MM.1S (cell line): ENCODE results near the gene ELL.

Experiments used
- DNase-seq: peaks from one replicate; pipeline ENCODE4 v3.0.0-alpha.2; 2015
- H2AFZ ChIP-seq: fragments of 300-600 bp; sonication (generic); 2 replicates; pipeline ENCODE4 v1.6.0; 2016; ENCODE audit warnings: antibody characterized with exemption, low read length
- H3F3A ChIP-seq: fragments of 300-600 bp; sonication (generic); 2 replicates; pipeline ENCODE4 v1.6.1; 2016; ENCODE audit warnings: mild to moderate bottlenecking, antibody characterized with exemption, low read length, moderate library complexity, mixed read lengths; ENCODE audit not compliant: insufficient read depth
- H3K27ac ChIP-seq: fragments of 300-600 bp; sonication (generic); 2 replicates; pipeline ENCODE4 v1.5.1; 2016; ENCODE audit warnings: mild to moderate bottlenecking, low read length
- H3K27me3 ChIP-seq: fragments of 300-600 bp; sonication (generic); replicated peaks from 2 replicates; pipeline ENCODE4 v1.6.0; 2016; ENCODE audit warnings: low read length; ENCODE audit not compliant: insufficient read depth
- H3K36me3 ChIP-seq: fragments of 300-600 bp; sonication (generic); replicated peaks from 2 replicates; pipeline ENCODE4 v1.6.1; 2016; ENCODE audit warnings: mild to moderate bottlenecking, low read length, mixed read lengths; ENCODE audit not compliant: insufficient read depth
- H3K4me1 ChIP-seq: fragments of 300-600 bp; sonication (generic); 2 replicates; pipeline ENCODE4 v1.6.1; 2016; ENCODE audit warnings: low read length, mixed read lengths
- H3K4me2 ChIP-seq: fragments of 300-600 bp; sonication (generic); 2 replicates; pipeline ENCODE4 v1.6.0; 2016; ENCODE audit warnings: low read depth, low read length
- H3K4me3 ChIP-seq: fragments of 300-600 bp; sonication (generic); 2 replicates; pipeline ENCODE4 v1.5.1; 2016; ENCODE audit warnings: low read length, mixed read lengths
- H3K79me2 ChIP-seq: fragments of 300-600 bp; sonication (generic); 2 replicates; pipeline ENCODE4 v1.6.1; 2016; ENCODE audit warnings: mixed run types, low read length, mixed read lengths
- H3K9ac ChIP-seq: fragments of 300-600 bp; sonication (generic); 2 replicates; pipeline ENCODE4 v1.6.1; 2016; ENCODE audit warnings: low read length, mixed read lengths
- H3K9me2 ChIP-seq: fragments of 300-600 bp; sonication (generic); replicated peaks from 2 replicates; pipeline ENCODE4 v1.6.1; 2016; ENCODE audit warnings: mild to moderate bottlenecking, low read length, mixed read lengths; ENCODE audit not compliant: insufficient read depth
- H3K9me3 ChIP-seq: fragments of 300-600 bp; sonication (generic); replicated peaks from 2 replicates; pipeline ENCODE4 v1.6.1; 2016; ENCODE audit warnings: mild to moderate bottlenecking, low read length, mixed read lengths; ENCODE audit not compliant: insufficient read depth
- H4K20me1 ChIP-seq: fragments of 300-600 bp; sonication (generic); 2 replicates; pipeline ENCODE4 v1.6.1; 2016; ENCODE audit warnings: mild to moderate bottlenecking, low read length, moderate library complexity, mixed read lengths; ENCODE audit not compliant: insufficient read depth
- EZH2 ChIP-seq: fragments of 300-600 bp; sonication (generic); optimal IDR thresholded peaks from 2 replicates; pipeline ENCODE3; 2017; ENCODE audit warnings: low read depth, mild to moderate bottlenecking, antibody characterized with exemption, low read length, mixed read lengths
- EZH2phosphoT487 ChIP-seq: fragments of 300-600 bp; sonication (generic); IDR thresholded peaks from 2 replicates; pipeline ENCODE4 v1.6.1; 2018; ENCODE audit warnings: antibody characterized with exemption, low read length
- TF ChIP-seq, protein P1 (sequence below): fragments of 300-600 bp; sonication (generic); IDR thresholded peaks from 2 replicates; pipeline ENCODE4 v1.5.1; 2016; ENCODE audit warnings: antibody characterized with exemption, low read length, mixed read lengths

The ELL gene

DNA sequence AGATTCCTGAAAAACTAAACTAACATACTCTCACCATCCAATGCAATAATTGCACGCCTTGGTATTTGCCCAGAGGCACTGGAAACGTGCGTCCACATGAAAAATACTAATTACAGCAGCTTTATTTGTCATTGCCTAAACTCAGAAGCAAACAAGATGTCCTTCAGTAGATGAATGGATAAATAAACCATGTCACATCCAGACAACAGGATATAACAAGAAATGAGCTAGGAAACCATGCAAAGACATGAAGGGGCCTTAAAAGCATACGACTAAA is 25.0 kb downstream of the ELL start:
- no peaks in the 10 kb centered on the region for H3K9me3 ChIP-seq
- no peaks in the 10 kb centered on the region for H3K9me2 ChIP-seq
- H3K36me3 ChIP-seq, result no peaks in the 10 kb centered on the region
- H3K4me3 ChIP-seq, result no peak overlapping the region
- TF ChIP-seq, protein P1, sequence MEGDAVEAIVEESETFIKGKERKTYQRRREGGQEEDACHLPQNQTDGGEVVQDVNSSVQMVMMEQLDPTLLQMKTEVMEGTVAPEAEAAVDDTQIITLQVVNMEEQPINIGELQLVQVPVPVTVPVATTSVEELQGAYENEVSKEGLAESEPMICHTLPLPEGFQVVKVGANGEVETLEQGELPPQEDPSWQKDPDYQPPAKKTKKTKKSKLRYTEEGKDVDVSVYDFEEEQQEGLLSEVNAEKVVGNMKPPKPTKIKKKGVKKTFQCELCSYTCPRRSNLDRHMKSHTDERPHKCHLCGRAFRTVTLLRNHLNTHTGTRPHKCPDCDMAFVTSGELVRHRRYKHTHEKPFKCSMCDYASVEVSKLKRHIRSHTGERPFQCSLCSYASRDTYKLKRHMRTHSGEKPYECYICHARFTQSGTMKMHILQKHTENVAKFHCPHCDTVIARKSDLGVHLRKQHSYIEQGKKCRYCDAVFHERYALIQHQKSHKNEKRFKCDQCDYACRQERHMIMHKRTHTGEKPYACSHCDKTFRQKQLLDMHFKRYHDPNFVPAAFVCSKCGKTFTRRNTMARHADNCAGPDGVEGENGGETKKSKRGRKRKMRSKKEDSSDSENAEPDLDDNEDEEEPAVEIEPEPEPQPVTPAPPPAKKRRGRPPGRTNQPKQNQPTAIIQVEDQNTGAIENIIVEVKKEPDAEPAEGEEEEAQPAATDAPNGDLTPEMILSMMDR, result no peak
- no peak for TF ChIP-seq EZH2
- no peak overlapping the region for H3K9ac ChIP-seq
- no peak overlapping the region for H2AFZ ChIP-seq
- no peak overlapping the region for H3K4me2 ChIP-seq
- H3F3A ChIP-seq, result peaks cover 6% of the 10 kb centered on the region; the same call in 1 of the 2 replicates
- peaks cover 94% of the 10 kb centered on the region for H4K20me1 ChIP-seq
- peaks cover 34% of the 10 kb centered on the region for H3K4me1 ChIP-seq
- no peak for DNase-seq
- H3K79me2 ChIP-seq, result peaks cover 100% of the 10 kb centered on the region
- H3K27ac ChIP-seq, result no peak overlapping the region
- no peaks in the 10 kb centered on the region for H3K27me3 ChIP-seq

GRCh38 chr19:18496167-18496979 is 25.5 kb downstream of the ELL start:
- Histone ChIP-seq H4K20me1 (peaks cover 94% of the 10 kb centered on the region), H3K9ac (no peak overlapping the region), H3K27ac (no peak overlapping the region), H3K9me3 (no peaks in the 10 kb centered on the region), H3K4me3 (no peak overlapping the region), H2AFZ (no peak overlapping the region), H3K4me2 (no peak overlapping the region), H3F3A (peaks cover 6% of the 10 kb centered on the region; the same call in 1 of the 2 replicates), H3K9me2 (no peaks in the 10 kb centered on the region), H3K79me2 (peaks cover 100% of the 10 kb centered on the region), H3K27me3 (no peaks in the 10 kb centered on the region), H3K4me1 (peaks cover 34% of the 10 kb centered on the region), H3K36me3 (no peaks in the 10 kb centered on the region)
- TF ChIP-seq EZH2phosphoT487 (no peak), EZH2 (no peak)
- TF ChIP-seq, protein P1, result no peak
- DNase-seq, result peak; percentile 18

GRCh38 chr19:18495204-18495911 is 26.5 kb downstream of the ELL start:
- no peaks in the 10 kb centered on the region for H3K36me3 ChIP-seq
- no peak overlapping the region for H3K27ac ChIP-seq
- H3K27me3 ChIP-seq, result no peaks in the 10 kb centered on the region
- H2AFZ ChIP-seq, result no peak overlapping the region
- no peak for TF ChIP-seq EZH2phosphoT487
- TF ChIP-seq, protein P1, result no peak
- no peak for TF ChIP-seq EZH2
- H3K4me1 ChIP-seq, result peaks cover 26% of the 10 kb centered on the region
- no peak overlapping the region for H3K9ac ChIP-seq
- no peak overlapping the region for H3K4me2 ChIP-seq
- H3K4me3 ChIP-seq, result no peak overlapping the region
- peaks cover 6% of the 10 kb centered on the region; the same call in 1 of the 2 replicates for H3F3A ChIP-seq
- H4K20me1 ChIP-seq, result peaks cover 92% of the 10 kb centered on the region
- H3K79me2 ChIP-seq, result peaks cover 100% of the 10 kb centered on the region
- H3K9me3 ChIP-seq, result no peaks in the 10 kb centered on the region
- DNase-seq, result no peak
- no peaks in the 10 kb centered on the region for H3K9me2 ChIP-seq
